GM10847 (cell line): ENCODE data around the gene EHBP1L1.

ENCODE experiments used
- POLR2A ChIP-seq: IDR thresholded peaks from 2 replicates; pipeline ENCODE4 v1.6.1; 2011; ENCODE audit not compliant: insufficient read length; ENCODE audit errors: extremely low read depth

Gene EHBP1L1

GRCh38 chr11:65554842-65555430, 20.9 kb upstream of the EHBP1L1 start:
- TF ChIP-seq POLR2A = no peak

- no peak for TF ChIP-seq POLR2A
Measured at GRCh38 chr11:65555693-65556231, 20.1 kb upstream of the EHBP1L1 start.

- no peak for TF ChIP-seq POLR2A
Measured at GRCh38 chr11:65556470-65557279, 19.2 kb upstream of the EHBP1L1 start.

GRCh38 chr11:65557280-65558001, 18.4 kb upstream of the EHBP1L1 start:
- no peak for TF ChIP-seq POLR2A

GRCh38 chr11:65558002-65558929, 17.6 kb upstream of the EHBP1L1 start, which contains the start of gene LTBP3:
Gene LTBP3 (minus strand): TSS chr11:65558359. CDS start chr11:65557959, 400 bp downstream.
- TF ChIP-seq POLR2A = no peak

- no peak for TF ChIP-seq POLR2A
Measured at GRCh38 chr11:65558930-65559509, 16.8 kb upstream of the EHBP1L1 start.

- no peak for TF ChIP-seq POLR2A
Measured at GRCh38 chr11:65559535-65559934, 16.3 kb upstream of the EHBP1L1 start.

- no peak for TF ChIP-seq POLR2A
Measured at GRCh38 chr11:65559951-65560537, 15.8 kb upstream of the EHBP1L1 start.

- no peak for TF ChIP-seq POLR2A
Measured at GRCh38 chr11:65560555-65561418, 15.1 kb upstream of the EHBP1L1 start.

- no peak for TF ChIP-seq POLR2A
Measured at GRCh38 chr11:65562020-65562419, 13.8 kb upstream of the EHBP1L1 start.

GRCh38 chr11:65562788-65563187, 13.1 kb upstream of the EHBP1L1 start:
- TF ChIP-seq POLR2A = no peak

- no peak for TF ChIP-seq POLR2A
Measured at GRCh38 chr11:65563601-65564000, 12.3 kb upstream of the EHBP1L1 start.
